Ascending aorta (tissue), 2 donors: ENCODE measurements around the gene SAMD14. TPM values are rescaled to one million over a fixed set of nuclear protein-coding genes. Genes with fewer than 3 reads are reported as not detected.

Source experiments
- DNase-seq, 2 donors: peaks; one replicate each; pipeline ENCODE4 v3.0.0-alpha.2; 2019; ENCODE audit warnings: low spot score in 2 of 2
- H3K27ac ChIP-seq, 2 donors: fragments of 200-600 bp; sonication (generic); one replicate each; pipeline ENCODE4 v1.5.1; 2016 to 2017; ENCODE audit warnings: mild to moderate bottlenecking in 1 of 2
- H3K27me3 ChIP-seq: fragments of 200-600 bp; sonication (generic); one replicate; pipeline ENCODE4 v1.5.1; 2017
- H3K36me3 ChIP-seq, 2 donors: fragments of 200-600 bp; sonication (generic); one replicate each; pipeline ENCODE4 v1.5.1; 2016
- H3K4me1 ChIP-seq, 2 donors: fragments of 200-600 bp; sonication (generic); one replicate each; pipeline ENCODE4 v1.5.1; 2016 to 2017; ENCODE audit warnings: mild to moderate bottlenecking in 1 of 2
- H3K4me3 ChIP-seq, 2 donors: fragments of 200-600 bp; sonication (generic); one replicate each; pipeline ENCODE4 v1.5.1; 2016 to 2017; ENCODE audit warnings: mild to moderate bottlenecking in 1 of 2
- H3K9me3 ChIP-seq, 2 donors: fragments of 200-600 bp; sonication (generic); one replicate each; pipeline ENCODE4 v1.5.1; 2016
- CTCF ChIP-seq, 3 experiments: fragments of 200-600 bp in 2 of 3; fragments of 450-650 bp in 1 of 3; sonication (generic) in 2 of 3; IDR thresholded peaks; one replicate each; pipeline ENCODE4 v1.5.1; 2016 to 2019; ENCODE audit warnings: antibody characterized with exemption in 3 of 3, mild to moderate bottlenecking in 1 of 3, moderate library complexity in 1 of 3
- intact Hi-C: fragments of 100-400 bp; cut with DNase I; formaldehyde crosslinking; loops from one replicate; pipeline ENCODE4 v1.15.1; 2023
- total RNA-seq: library from RNA; depleted of rRNA; stranded (reverse); fragments of >200 nt; gene quantifications from one replicate; pipeline ENCODE4 v1.1.0, GENCODE V29; 2016

The SAMD14 gene
- total RNA-seq, 1 donor from 2014 or later, result 3.2 TPM

GRCh38 chr17:50123649-50124349 is 6.2 kb downstream of the SAMD14 start:
- Histone ChIP-seq H3K27ac (no peak overlapping the region), H3K27me3 (no peaks in the 10 kb centered on the region), H3K36me3 (no peaks in the 10 kb centered on the region), H3K4me3 (no peak overlapping the region), H3K4me1 (peaks cover 3 to 4% of the 10 kb centered on the region in 2 donors), H3K9me3 (no peaks in the 10 kb centered on the region)
- intact Hi-C loops, result no loop called here
- DNase-seq, result no peak
- TF ChIP-seq CTCF (IDR thresholded peaks at IDR 0.05), result no peak

GRCh38 chr17:50122945-50123344 is 7.0 kb downstream of the SAMD14 start:
- no peak overlapping the region for H3K4me3 ChIP-seq
- no peaks in the 10 kb centered on the region for H3K4me1 ChIP-seq
- DNase-seq, result no peak
- H3K9me3 ChIP-seq, result no peaks in the 10 kb centered on the region
- intact Hi-C loops, result no loop called here
- H3K27ac ChIP-seq, result no peak overlapping the region
- no peaks in the 10 kb centered on the region for H3K36me3 ChIP-seq
- no peaks in the 10 kb centered on the region for H3K27me3 ChIP-seq
- TF ChIP-seq CTCF (IDR thresholded peaks at IDR 0.05), result no peak

GRCh38 chr17:50120475-50121253 is 9.3 kb downstream of the SAMD14 start:
- Histone ChIP-seq H3K9me3 (no peaks in the 10 kb centered on the region), H3K36me3 (no peaks in the 10 kb centered on the region), H3K27me3 (no peaks in the 10 kb centered on the region), H3K4me3 (no peak overlapping the region), H3K27ac (no peak overlapping the region), H3K4me1 (peaks cover 8% of the 10 kb centered on the region in 2 donors)
- no peak for DNase-seq
- TF ChIP-seq CTCF (IDR thresholded peaks at IDR 0.05), result no peak
- intact Hi-C loops, result no loop called here

- peaks cover 8% of the 10 kb centered on the region in 2 donors for H3K4me1 ChIP-seq
- no peaks in the 10 kb centered on the region for H3K9me3 ChIP-seq
- H3K27ac ChIP-seq, result no peak overlapping the region
- TF ChIP-seq CTCF (IDR thresholded peaks at IDR 0.05), result no peak
- intact Hi-C loops, result loop anchor here (5.0 kb wide), 1 partner anchor 178 kb away; no protein-coding TSS in a partner anchor
- no peaks in the 10 kb centered on the region for H3K36me3 ChIP-seq
- no peaks in the 10 kb centered on the region for H3K27me3 ChIP-seq
- no peak for DNase-seq
- H3K4me3 ChIP-seq, result no peak overlapping the region
Measured at GRCh38 chr17:50118828-50119218, 11.1 kb downstream of the SAMD14 start.

- Histone ChIP-seq H3K27me3 (no peaks in the 10 kb centered on the region), H3K27ac (no peak overlapping the region), H3K36me3 (no peaks in the 10 kb centered on the region), H3K4me3 (no peak overlapping the region), H3K4me1 (peaks cover 8% of the 10 kb centered on the region in 2 donors), H3K9me3 (no peaks in the 10 kb centered on the region)
- TF ChIP-seq CTCF (IDR thresholded peaks at IDR 0.05), result no peak
- no peak for DNase-seq
- intact Hi-C loops, result loop anchor here (5.0 kb wide), 1 partner anchor 179 kb away; no protein-coding TSS in a partner anchor
Measured at GRCh38 chr17:50118076-50118827, 11.7 kb downstream of the SAMD14 start.
